ENCODE results near the gene TRIP11. TPM values are rescaled to one million over a fixed set of nuclear protein-coding genes. Genes with fewer than 3 reads are reported as not detected.
A peak's percentile ranks its signal among the peaks of the same experiment; 100 is the strongest.
"Not testable (repeated sequence)": the region's sequence is repeated elsewhere in the genome, so short reads cannot be mapped to it uniquely, and the experiment has no call there.

Gene TRIP11
- total RNA-seq, 2 experiments from 2014 or later: 15.1 to 44.4 TPM

DNA sequence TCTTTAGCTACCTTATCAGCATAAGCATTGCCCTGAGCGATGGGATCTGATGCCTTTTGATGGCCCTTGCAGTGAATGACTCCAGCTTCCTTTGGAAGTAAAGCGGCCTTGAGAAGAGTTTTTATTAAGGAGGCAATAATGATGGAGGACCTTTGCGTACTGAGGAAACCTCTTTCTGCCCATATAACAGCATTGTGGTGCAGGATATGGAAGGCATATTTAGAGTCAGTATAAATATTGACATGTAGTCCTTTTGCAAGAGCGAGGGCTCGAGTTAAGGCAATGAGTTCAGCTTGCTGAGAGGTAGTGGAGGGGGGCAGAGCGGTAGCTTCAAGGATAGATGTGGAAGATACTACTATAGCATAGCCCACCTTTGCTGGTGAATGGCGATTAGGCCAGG, 6.0 kb upstream of the TRIP11 start:
- H3K79me2 ChIP-seq (ENCODE audit: insufficient read depth, low read depth, low read length); CTCF ChIA-PET (ENCODE audit: unreplicated experiment); BruUV-seq (replicated peaks); intact Hi-C loops (cut with micrococcal nuclease; ENCODE audit: unreplicated experiment); POLR2A ChIA-PET; H3K27ac ChIP-seq (ENCODE audit: low read depth, low read length, poor library complexity, severe bottlenecking); H3K36me3 ChIP-seq (ENCODE audit: insufficient read depth, low read length); H3K9me2 ChIP-seq (ENCODE audit: insufficient read depth, low read length); H3K4me3 ChIP-seq (ENCODE audit: low read depth, low read length, poor library complexity, severe bottlenecking); DNase-seq (ENCODE audit: low spot score); H2AFZ ChIP-seq (ENCODE audit: low read length); H3K9me3 ChIP-seq (ENCODE audit: low read length); H3K4me2 ChIP-seq (ENCODE audit: low read length); H4K20me1 ChIP-seq (ENCODE audit: insufficient read depth, low read length); H3K4me1 ChIP-seq (ENCODE audit: insufficient read depth, low read length, poor library complexity, severe bottlenecking): not testable (repeated sequence)

DNA sequence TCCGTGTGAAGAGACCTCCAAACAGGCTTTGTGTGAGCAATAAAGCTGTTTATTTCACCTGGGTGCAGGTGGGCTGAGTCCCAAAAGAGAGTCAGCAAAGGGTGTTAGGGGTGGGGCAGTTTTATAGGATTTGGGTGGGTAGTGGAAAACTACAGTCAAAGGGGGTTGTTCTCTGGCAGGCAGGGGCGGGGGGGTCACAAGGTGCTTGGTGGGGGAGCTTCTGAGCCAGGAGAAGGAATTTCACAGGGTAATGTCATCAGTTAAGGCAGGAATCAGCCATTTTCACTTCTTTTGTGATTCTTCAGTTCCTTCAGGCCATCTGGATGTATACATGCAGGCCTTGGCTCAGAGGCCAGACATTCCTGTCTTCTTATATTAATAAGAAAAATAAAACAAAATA, 1.9 kb upstream of the TRIP11 start:
- H3K9me3 ChIP-seq (ENCODE audit: low read length); BruUV-seq (replicated peaks); H2AFZ ChIP-seq (ENCODE audit: low read length); DNase-seq (ENCODE audit: low spot score); H3K27ac ChIP-seq (ENCODE audit: low read depth, low read length, poor library complexity, severe bottlenecking); H3K9me2 ChIP-seq (ENCODE audit: insufficient read depth, low read length); H3K4me3 ChIP-seq (ENCODE audit: low read depth, low read length, poor library complexity, severe bottlenecking); H4K20me1 ChIP-seq (ENCODE audit: insufficient read depth, low read length); H3K36me3 ChIP-seq (ENCODE audit: insufficient read depth, low read length); CTCF ChIA-PET (ENCODE audit: unreplicated experiment); H3K4me2 ChIP-seq (ENCODE audit: low read length): not testable (repeated sequence)
- POLR2A ChIA-PET: interaction anchor here (0.6 kb wide), 1 partner anchor 47 kb away, joined by 4 read pairs; no protein-coding TSS in a partner anchor
- intact Hi-C loops (cut with micrococcal nuclease; ENCODE audit: unreplicated experiment): loop anchor here (2.0 kb wide), 1 partner anchor 65 kb away; the partner anchor contains the start of gene ATXN3
- Histone ChIP-seq H3K4me1 (ENCODE audit: insufficient read depth, low read length, poor library complexity, severe bottlenecking) (peaks cover 22% of the 10 kb centered on the region), H3K79me2 (ENCODE audit: insufficient read depth, low read depth, low read length) (peaks cover 38% of the 10 kb centered on the region)

DNA sequence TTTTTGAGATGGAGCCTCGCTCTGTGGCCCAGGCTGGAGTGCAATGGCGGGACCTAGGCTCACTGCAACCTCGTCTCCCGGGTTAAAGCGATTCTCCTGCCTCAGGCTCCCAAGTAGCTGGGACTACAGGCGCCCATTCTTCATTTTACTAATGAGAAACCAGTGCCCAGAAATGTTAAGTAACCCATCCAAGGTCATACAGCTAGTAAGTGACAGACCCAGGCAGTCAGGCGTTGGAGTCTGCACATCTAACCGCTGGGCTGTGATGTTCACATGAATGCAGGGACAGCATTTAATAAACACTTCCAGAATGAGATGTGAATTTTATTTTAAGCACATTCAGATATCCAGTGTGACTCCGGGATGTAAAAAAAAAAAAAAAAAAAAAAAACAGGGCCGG, 1.3 kb upstream of the TRIP11 start:
- intact Hi-C loops (cut with micrococcal nuclease; ENCODE audit: unreplicated experiment): loop anchor here (2.0 kb wide), 1 partner anchor 66 kb away; the partner anchor contains the start of gene ATXN3
- ChIA-PET POLR2A (interaction anchor here (0.6 to 2.3 kb wide), 4 partner anchors 22 to 81 kb away, joined by 3 to 11 read pairs (median 4); partner anchors contain the start of gene CPSF2), CTCF (ENCODE audit: unreplicated experiment) (no interaction called here)
- H3K4me3 ChIP-seq (ENCODE audit: low read depth, low read length, poor library complexity, severe bottlenecking): peak overlapping the region; percentile 81
- H3K36me3 ChIP-seq (ENCODE audit: insufficient read depth, low read length): peaks cover 11% of the 10 kb centered on the region
- H3K79me2 ChIP-seq (ENCODE audit: insufficient read depth, low read depth, low read length): peaks cover 43% of the 10 kb centered on the region
- peak overlapping the region; percentile 74; the same call in 1 of the 2 replicates for H2AFZ ChIP-seq (ENCODE audit: low read length)
- H3K4me1 ChIP-seq (ENCODE audit: insufficient read depth, low read length, poor library complexity, severe bottlenecking): peaks cover 22% of the 10 kb centered on the region
- no TSS peak for BruUV-seq (replicated peaks)
- H3K9me3 ChIP-seq (ENCODE audit: low read length): no peaks in the 10 kb centered on the region
- peak overlapping the region; percentile 72 for H3K27ac ChIP-seq (ENCODE audit: low read depth, low read length, poor library complexity, severe bottlenecking)
- DNase-seq (ENCODE audit: low spot score): peak; percentile 4
- H4K20me1 ChIP-seq (ENCODE audit: insufficient read depth, low read length): 0 out of 2 replicates have a peak, but pooled peaks cover 10% of the 10 kb centered on the region
- peak overlapping the region; percentile 93 for H3K4me2 ChIP-seq (ENCODE audit: low read length)
- H3K9me2 ChIP-seq (ENCODE audit: insufficient read depth, low read length): no peaks in the 10 kb centered on the region
- TF ChIP-seq EZH2phosphoT487 (IDR thresholded peaks at IDR 0.05; ENCODE audit: borderline replicate concordance, low read depth, low read length): no peak
- TF ChIP-seq, protein P1, sequence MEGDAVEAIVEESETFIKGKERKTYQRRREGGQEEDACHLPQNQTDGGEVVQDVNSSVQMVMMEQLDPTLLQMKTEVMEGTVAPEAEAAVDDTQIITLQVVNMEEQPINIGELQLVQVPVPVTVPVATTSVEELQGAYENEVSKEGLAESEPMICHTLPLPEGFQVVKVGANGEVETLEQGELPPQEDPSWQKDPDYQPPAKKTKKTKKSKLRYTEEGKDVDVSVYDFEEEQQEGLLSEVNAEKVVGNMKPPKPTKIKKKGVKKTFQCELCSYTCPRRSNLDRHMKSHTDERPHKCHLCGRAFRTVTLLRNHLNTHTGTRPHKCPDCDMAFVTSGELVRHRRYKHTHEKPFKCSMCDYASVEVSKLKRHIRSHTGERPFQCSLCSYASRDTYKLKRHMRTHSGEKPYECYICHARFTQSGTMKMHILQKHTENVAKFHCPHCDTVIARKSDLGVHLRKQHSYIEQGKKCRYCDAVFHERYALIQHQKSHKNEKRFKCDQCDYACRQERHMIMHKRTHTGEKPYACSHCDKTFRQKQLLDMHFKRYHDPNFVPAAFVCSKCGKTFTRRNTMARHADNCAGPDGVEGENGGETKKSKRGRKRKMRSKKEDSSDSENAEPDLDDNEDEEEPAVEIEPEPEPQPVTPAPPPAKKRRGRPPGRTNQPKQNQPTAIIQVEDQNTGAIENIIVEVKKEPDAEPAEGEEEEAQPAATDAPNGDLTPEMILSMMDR (conservative IDR thresholded peaks at IDR 0.05; ENCODE audit: low read length): no peak

Data from OCI-LY7 (cell line).